Endothelial cell of umbilical vein (primary cell): ENCODE results near the gene CTSF. TPM values are rescaled to one million over a fixed set of nuclear protein-coding genes. Genes with fewer than 3 reads are reported as not detected.

Source experiments
- BruUV-seq: library from RNA; stranded (reverse); fragments of 400-500 nt; replicated peaks from 2 replicates; lab custom pipeline; 2021; lab: Mats Ljungman, UMichigan
- CTCF ChIA-PET: fragments of 300-600, 350-600 bp; sonication (Branson Sonifier 250); formaldehyde crosslinking; loops from one replicate; lab custom pipeline; 2021; ENCODE audit warnings: antibody characterized with exemption, inconsistent platforms; lab: Charles Lee
- POLR2A ChIA-PET: fragments of 300-600, 350-600 bp; sonication (Branson Sonifier 250); formaldehyde crosslinking; loops from one replicate; lab custom pipeline; 2021; ENCODE audit warnings: antibody characterized with exemption, inconsistent platforms; lab: Charles Lee
- DNase-seq: peaks from one replicate; pipeline ENCODE4 v3.0.0-alpha.2; 2011; ENCODE audit warnings: low read depth, low spot score
- FAIRE-seq: peaks from 2 replicates; lab custom pipeline; 2011; peaks lifted over from hg19 to GRCh38; lab: Jason Lieb, UNC
- H2AFZ ChIP-seq: 2 replicates; pipeline ENCODE4 v1.6.0; 2012; ENCODE audit warnings: low read depth, low read length, control low read depth, inconsistent platforms
- H3K27ac ChIP-seq: 2 replicates; pipeline ENCODE4 v1.5.1; 2011; ENCODE audit warnings: low read depth, mild to moderate bottlenecking, control low read depth, low read length, moderate library complexity; ENCODE audit not compliant: insufficient read depth
- H3K27me3 ChIP-seq, 2 experiments: 2 replicates each; pipeline versions ENCODE4 v1.6.0 to v1.6.1; 2011; ENCODE audit warnings: low read length in 2 of 2, mixed read lengths in 1 of 2; ENCODE audit not compliant: control insufficient read depth in 2 of 2, insufficient read depth in 2 of 2
- H3K36me3 ChIP-seq, 2 experiments: 2 replicates in 1 of 2; 3 replicates in 1 of 2; pipeline ENCODE4 v1.5.1; 2011; ENCODE audit warnings: low read length in 2 of 2, mild to moderate bottlenecking in 1 of 2, moderate library complexity in 1 of 2; ENCODE audit not compliant: control insufficient read depth in 2 of 2, insufficient read depth in 2 of 2; ENCODE audit errors: extremely low read depth in 1 of 2
- H3K4me1 ChIP-seq: 3 replicates; pipeline ENCODE4 v1.5.1; 2011; ENCODE audit warnings: mild to moderate bottlenecking, low read length; ENCODE audit not compliant: control insufficient read depth, insufficient read depth; ENCODE audit errors: extremely low read depth
- H3K4me2 ChIP-seq: 2 replicates; pipeline ENCODE4 v1.6.1; 2011; ENCODE audit warnings: low read length, control low read depth, mixed read lengths; ENCODE audit not compliant: insufficient read depth
- H3K4me3 ChIP-seq, 3 experiments: fragments of 200-600 bp in 1 of 3; sonication (generic), shearing (Covaris generic) in 1 of 3; replicated peaks in 1 of 3; 2 replicates each; pipeline ENCODE4 v1.5.1; 2011 to 2016; ENCODE audit warnings: control low read depth in 3 of 3, low read length in 3 of 3, mild to moderate bottlenecking in 2 of 3, inconsistent platforms in 1 of 3, low read depth in 1 of 3, moderate library complexity in 1 of 3; ENCODE audit not compliant: insufficient read depth in 1 of 3
- H3K79me2 ChIP-seq: 2 replicates; pipeline ENCODE4 v1.6.0; 2012; ENCODE audit warnings: low read length, inconsistent platforms; ENCODE audit not compliant: control insufficient read depth, insufficient read depth
- H3K9ac ChIP-seq: replicated peaks from 2 replicates; pipeline ENCODE3; 2011; ENCODE audit warnings: low read length, control low read depth; ENCODE audit not compliant: insufficient read depth; ENCODE audit errors: extremely low read depth
- H3K9me1 ChIP-seq: replicated peaks from 3 replicates; pipeline ENCODE4 v1.6.0; 2011; ENCODE audit warnings: mild to moderate bottlenecking, low read length; ENCODE audit not compliant: control insufficient read depth, insufficient read depth; ENCODE audit errors: extremely low read depth
- H3K9me3 ChIP-seq: replicated peaks from 2 replicates; pipeline ENCODE4 v1.5.1; 2012; ENCODE audit warnings: low read length, inconsistent platforms; ENCODE audit not compliant: control insufficient read depth, insufficient read depth
- H4K20me1 ChIP-seq: replicated peaks from 2 replicates; pipeline ENCODE3; 2011; ENCODE audit warnings: mild to moderate bottlenecking, low read length; ENCODE audit not compliant: control insufficient read depth, insufficient read depth; ENCODE audit errors: extremely low read depth
- EZH2 ChIP-seq: IDR thresholded peaks from 2 replicates; pipeline ENCODE4 v1.6.1; 2012; ENCODE audit warnings: borderline replicate concordance, low read depth, mild to moderate bottlenecking, moderate library complexity, low read length, inconsistent platforms; ENCODE audit not compliant: severe bottlenecking
- FOS ChIP-seq: IDR thresholded peaks from 2 replicates; pipeline ENCODE4 v1.6.1; 2011; ENCODE audit warnings: mild to moderate bottlenecking, low read length, moderate library complexity, borderline replicate concordance; ENCODE audit not compliant: insufficient read depth
- GATA2 ChIP-seq: IDR thresholded peaks from 2 replicates; pipeline ENCODE4 v1.7.0; 2011; ENCODE audit warnings: low read depth, mild to moderate bottlenecking, moderate library complexity, mixed read lengths, low read length; ENCODE audit not compliant: insufficient read length, insufficient read depth
- JUN ChIP-seq: IDR thresholded peaks from 2 replicates; pipeline ENCODE4 v1.6.1; 2011; ENCODE audit warnings: borderline replicate concordance, low read depth; ENCODE audit not compliant: insufficient read length, insufficient read depth
- MYC ChIP-seq: IDR thresholded peaks from one replicate; pipeline ENCODE4 v1.6.1; 2011; ENCODE audit warnings: mild to moderate bottlenecking, low read depth, low read length
- POLR2A ChIP-seq: IDR thresholded peaks from 2 replicates; pipeline ENCODE4 v1.6.1; 2012; ENCODE audit warnings: low read depth, mild to moderate bottlenecking, control low read depth, low read length
- POLR2AphosphoS5 ChIP-seq: IDR thresholded peaks from 2 replicates; pipeline ENCODE4 v1.6.1; 2012; ENCODE audit warnings: low read depth, mild to moderate bottlenecking, control low read depth, low read length, moderate library complexity; ENCODE audit not compliant: insufficient read depth
- dilution Hi-C: fragments of 300-500 bp; cut with MboI; formaldehyde crosslinking; loops from one replicate; pipeline ENCODE4 v1.15.0; 2019; ENCODE audit warnings: low sequenced_read_pairs; ENCODE audit not compliant: extremely low pct_ligation_motif_present
- intact Hi-C: fragments of 100-400 bp; cut with micrococcal nuclease; formaldehyde crosslinking; loops from one replicate; pipeline ENCODE4 v1.10.0; 2022
- polyA plus RNA-seq, 4 experiments: library from polyadenylated mRNA; depleted of rRNA in 3 of 4; stranded (reverse) in 3 of 4; unstranded in 1 of 4; fragments of >200 nt; gene quantifications; 2 replicates each; pipeline versions ENCODE4 v1.2.1 to v1.2.3, GENCODE V29; 2011 to 2012; ENCODE audit warnings: missing spikeins in 1 of 4
- total RNA-seq: library from RNA; stranded (reverse); gene quantifications from 2 replicates; pipeline ENCODE4 v1.2.3, GENCODE V29; 2021
- TF ChIP-seq, protein P1 (sequence below), 2 donors: IDR thresholded peaks; 1 replicate in 1 of 2; 2 replicates in 1 of 2; pipeline ENCODE4 v1.5.1; 2011; ENCODE audit warnings: low read length in 2 of 2, mild to moderate bottlenecking in 2 of 2, moderate library complexity in 2 of 2, control low read depth in 1 of 2, inconsistent platforms in 1 of 2, low read depth in 1 of 2; ENCODE audit not compliant: insufficient read depth in 1 of 2; ENCODE audit errors: extremely low read depth in 1 of 2
- TF ChIP-seq, protein P2 (sequence below): IDR thresholded peaks from 2 replicates; pipeline ENCODE4 v1.6.1; 2011; ENCODE audit not compliant: insufficient read depth, insufficient read length

Gene CTSF
- total and polyA plus RNA-seq, 2 donors (not counting 3 experiments of a cell fraction or from before 2014, with no cell fraction given), result 14.4 to 27.7 TPM

DNA sequence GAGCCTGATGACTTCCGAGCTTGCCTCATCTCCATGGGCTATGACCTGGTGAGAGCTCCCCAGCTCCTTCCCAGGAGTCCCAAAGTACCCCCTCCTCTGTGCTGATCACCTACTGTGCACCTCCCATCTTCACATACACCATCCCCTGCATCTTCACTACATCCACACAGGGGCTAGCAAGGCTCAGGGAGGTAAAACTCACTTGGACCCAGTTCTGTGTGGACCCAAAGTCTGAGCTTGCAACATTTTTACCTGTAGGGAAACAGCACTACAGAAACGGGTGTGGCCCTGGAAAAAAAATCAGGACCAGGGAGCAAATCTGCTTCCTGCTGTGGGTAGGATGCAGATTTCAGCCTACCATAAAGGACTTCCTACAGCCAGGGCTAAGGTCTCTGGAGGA lies 6.1 kb downstream of the CTSF start:
- Histone ChIP-seq H3K9me3 (no peaks in the 10 kb centered on the region), H3K27ac (no peak overlapping the region), H3K9ac (no peak overlapping the region), H4K20me1 (no peaks in the 10 kb centered on the region), H2AFZ (no peak overlapping the region), H3K4me1 (no peaks in the 10 kb centered on the region), H3K4me2 (no peak overlapping the region), H3K4me3 (no peak overlapping the region), H3K36me3 (no peaks in the 10 kb centered on the region), H3K9me1 (no peaks in the 10 kb centered on the region), H3K27me3 (peaks cover 5 to 6% of the 10 kb centered on the region in 2 experiments), H3K79me2 (no peaks in the 10 kb centered on the region)
- POLR2A ChIA-PET, result no interaction called here
- BruUV-seq, result no TSS peak
- intact Hi-C loops (no loop called here), dilution Hi-C loops (no loop called here)
- DNase-seq (no peak), FAIRE-seq (no peak)
- CTCF ChIA-PET, result interaction anchor here (1.1 to 2.7 kb wide), 4 partner anchors 16 to 116 kb away, joined by 3 to 13 read pairs (median 6); partner anchors contain the start of genes CCDC87, CCS, RBM4 and RBM4B
- TF ChIP-seq, protein P1, sequence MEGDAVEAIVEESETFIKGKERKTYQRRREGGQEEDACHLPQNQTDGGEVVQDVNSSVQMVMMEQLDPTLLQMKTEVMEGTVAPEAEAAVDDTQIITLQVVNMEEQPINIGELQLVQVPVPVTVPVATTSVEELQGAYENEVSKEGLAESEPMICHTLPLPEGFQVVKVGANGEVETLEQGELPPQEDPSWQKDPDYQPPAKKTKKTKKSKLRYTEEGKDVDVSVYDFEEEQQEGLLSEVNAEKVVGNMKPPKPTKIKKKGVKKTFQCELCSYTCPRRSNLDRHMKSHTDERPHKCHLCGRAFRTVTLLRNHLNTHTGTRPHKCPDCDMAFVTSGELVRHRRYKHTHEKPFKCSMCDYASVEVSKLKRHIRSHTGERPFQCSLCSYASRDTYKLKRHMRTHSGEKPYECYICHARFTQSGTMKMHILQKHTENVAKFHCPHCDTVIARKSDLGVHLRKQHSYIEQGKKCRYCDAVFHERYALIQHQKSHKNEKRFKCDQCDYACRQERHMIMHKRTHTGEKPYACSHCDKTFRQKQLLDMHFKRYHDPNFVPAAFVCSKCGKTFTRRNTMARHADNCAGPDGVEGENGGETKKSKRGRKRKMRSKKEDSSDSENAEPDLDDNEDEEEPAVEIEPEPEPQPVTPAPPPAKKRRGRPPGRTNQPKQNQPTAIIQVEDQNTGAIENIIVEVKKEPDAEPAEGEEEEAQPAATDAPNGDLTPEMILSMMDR (IDR thresholded peaks at IDR 0.05; ENCODE audit: extremely low read depth in 1 of 2, insufficient read depth in 1 of 2, low read depth in 1 of 2, low read length in 2 of 2), result no peak
- TF ChIP-seq JUN, result no peak
- no peak for TF ChIP-seq POLR2AphosphoS5
- no peak for TF ChIP-seq POLR2A
- no peak for TF ChIP-seq FOS
- TF ChIP-seq EZH2, result no peak
- TF ChIP-seq, protein P2, sequence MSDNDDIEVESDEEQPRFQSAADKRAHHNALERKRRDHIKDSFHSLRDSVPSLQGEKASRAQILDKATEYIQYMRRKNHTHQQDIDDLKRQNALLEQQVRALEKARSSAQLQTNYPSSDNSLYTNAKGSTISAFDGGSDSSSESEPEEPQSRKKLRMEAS, result no peak
- TF ChIP-seq GATA2, result no peak
- no peak for TF ChIP-seq MYC
